Measurements from ENCODE around the gene HOXA1. TPM values are rescaled to one million over a fixed set of nuclear protein-coding genes. Genes with fewer than 3 reads are reported as not detected.

Gene HOXA1
- total RNA-seq, 1 experiment from 2014 or later = 1.4 TPM

DNA sequence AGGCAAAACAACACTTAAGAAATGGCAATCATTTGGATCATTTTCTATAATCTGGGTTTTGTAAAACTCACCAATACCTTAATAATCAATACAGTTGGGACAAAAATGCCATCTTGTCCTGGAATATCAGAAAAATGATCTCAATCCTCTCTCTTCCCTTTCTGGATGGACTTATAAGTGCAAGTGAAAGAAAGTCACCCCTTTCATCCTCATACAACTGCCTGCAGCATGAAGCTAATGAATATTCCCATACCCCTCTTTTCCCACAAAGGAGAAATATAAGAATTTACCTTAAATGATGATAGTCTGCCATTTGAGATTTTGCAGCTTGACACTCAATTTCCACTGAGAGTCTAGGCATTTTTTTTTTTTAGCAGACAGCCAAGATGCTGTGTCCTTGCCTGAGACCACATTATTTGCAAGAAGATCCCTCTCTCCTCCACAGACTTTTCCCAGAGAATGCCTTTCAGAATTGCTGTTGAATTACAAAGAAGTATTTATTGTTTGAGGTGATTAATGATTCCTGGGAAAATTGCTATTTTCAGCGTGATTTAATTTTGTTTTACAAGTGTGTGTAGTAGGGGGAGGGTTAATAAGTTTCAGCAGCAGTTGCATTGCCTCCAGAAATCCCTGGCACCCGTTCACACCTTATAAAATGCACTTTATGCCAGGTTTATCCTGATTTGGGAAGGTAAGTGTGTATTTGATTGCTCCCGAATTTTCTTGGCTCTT, 31.0 kb upstream of the HOXA1 start:
- ChIA-PET CTCF (interaction anchor here (0.7 kb wide), 1 partner anchor 961 kb away, joined by 5 read pairs; no protein-coding TSS in a partner anchor), POLR2A (ENCODE audit: unreplicated experiment) (no interaction called here)

DNA sequence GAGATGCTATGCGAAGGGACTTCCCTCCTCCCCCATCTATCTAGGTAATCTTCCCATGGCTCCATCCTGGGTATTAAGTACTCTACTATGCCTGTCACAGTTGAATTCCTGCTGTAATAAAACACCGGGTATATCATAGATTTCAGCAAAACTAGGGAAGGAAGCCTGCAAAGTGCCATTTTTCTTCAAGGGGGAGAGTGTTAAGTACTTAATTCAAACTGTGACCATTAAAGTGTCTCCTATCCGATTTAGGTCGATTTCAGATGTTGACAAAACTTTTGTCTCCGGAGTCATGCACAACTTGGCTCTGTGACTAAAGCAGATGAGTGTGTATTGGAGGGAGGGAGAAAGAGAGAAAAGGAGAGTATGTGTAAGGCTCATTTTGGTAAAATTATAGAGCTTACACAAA, 30.2 kb upstream of the HOXA1 start:
- Histone ChIP-seq H3F3A (ENCODE audit: low read length, unreplicated experiment) (no peaks in the 10 kb centered on the region), H3K9me2 (replicated peaks; ENCODE audit: low read length) (no peaks in the 10 kb centered on the region), H3K4me1 (ENCODE audit: insufficient read depth, low read length) (peaks cover 12% of the 10 kb centered on the region; the same call in 1 of the 2 replicates), H2AFZ (ENCODE audit: low read length) (no peak overlapping the region), H3K79me2 (ENCODE audit: low read length) (peaks cover 23% of the 10 kb centered on the region), H3K27me3 (ENCODE audit: low read length) (no peaks in the 10 kb centered on the region), H3K9me3 (ENCODE audit: low read length) (no peaks in the 10 kb centered on the region), H4K20me1 (ENCODE audit: low read length) (no peaks in the 10 kb centered on the region), H3K4me2 (ENCODE audit: low read length) (no peak overlapping the region), H3K4me3 (ENCODE audit: low read length) (no peak overlapping the region), H3K36me3 (ENCODE audit: low read depth, low read length) (no peaks in the 10 kb centered on the region), H3K27ac (ENCODE audit: low read length) (no peak overlapping the region), H3K9ac (ENCODE audit: low read length) (no peak overlapping the region)
- BruUV-seq (replicated peaks) = no TSS peak
- ATAC-seq (no peak), DNase-seq (no peak)
- CTCF ChIA-PET = no interaction called here
- intact Hi-C loops (cut with micrococcal nuclease) = no loop called here
- POLR2A ChIA-PET (ENCODE audit: unreplicated experiment) = no interaction called here
- TF ChIP-seq EZH2phosphoT487 (IDR thresholded peaks at IDR 0.05; ENCODE audit: borderline replicate concordance, low read length) = no peak
- no peak for TF ChIP-seq EZH2 (IDR thresholded peaks at IDR 0.05; ENCODE audit: low read length, unreplicated experiment)
- TF ChIP-seq, protein P1, sequence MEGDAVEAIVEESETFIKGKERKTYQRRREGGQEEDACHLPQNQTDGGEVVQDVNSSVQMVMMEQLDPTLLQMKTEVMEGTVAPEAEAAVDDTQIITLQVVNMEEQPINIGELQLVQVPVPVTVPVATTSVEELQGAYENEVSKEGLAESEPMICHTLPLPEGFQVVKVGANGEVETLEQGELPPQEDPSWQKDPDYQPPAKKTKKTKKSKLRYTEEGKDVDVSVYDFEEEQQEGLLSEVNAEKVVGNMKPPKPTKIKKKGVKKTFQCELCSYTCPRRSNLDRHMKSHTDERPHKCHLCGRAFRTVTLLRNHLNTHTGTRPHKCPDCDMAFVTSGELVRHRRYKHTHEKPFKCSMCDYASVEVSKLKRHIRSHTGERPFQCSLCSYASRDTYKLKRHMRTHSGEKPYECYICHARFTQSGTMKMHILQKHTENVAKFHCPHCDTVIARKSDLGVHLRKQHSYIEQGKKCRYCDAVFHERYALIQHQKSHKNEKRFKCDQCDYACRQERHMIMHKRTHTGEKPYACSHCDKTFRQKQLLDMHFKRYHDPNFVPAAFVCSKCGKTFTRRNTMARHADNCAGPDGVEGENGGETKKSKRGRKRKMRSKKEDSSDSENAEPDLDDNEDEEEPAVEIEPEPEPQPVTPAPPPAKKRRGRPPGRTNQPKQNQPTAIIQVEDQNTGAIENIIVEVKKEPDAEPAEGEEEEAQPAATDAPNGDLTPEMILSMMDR (conservative IDR thresholded peaks at IDR 0.05; ENCODE audit: low read depth, low read length) = no peak

More for the DNA sequence above, 31.0 kb upstream of the HOXA1 start:
- Histone ChIP-seq H4K20me1 (ENCODE audit: low read length) (no peaks in the 10 kb centered on the region), H3K27me3 (ENCODE audit: low read length) (no peaks in the 10 kb centered on the region), H2AFZ (ENCODE audit: low read length) (no peak overlapping the region), H3K27ac (ENCODE audit: low read length) (no peak overlapping the region), H3K9ac (ENCODE audit: low read length) (no peak overlapping the region), H3K4me2 (ENCODE audit: low read length) (no peak overlapping the region), H3K4me1 (ENCODE audit: insufficient read depth, low read length) (peaks cover 19% of the 10 kb centered on the region), H3K4me3 (ENCODE audit: low read length) (no peak overlapping the region), H3K79me2 (ENCODE audit: low read length) (peaks cover 23% of the 10 kb centered on the region), H3K36me3 (ENCODE audit: low read depth, low read length) (no peaks in the 10 kb centered on the region), H3K9me2 (replicated peaks; ENCODE audit: low read length) (no peaks in the 10 kb centered on the region), H3K9me3 (ENCODE audit: low read length) (no peaks in the 10 kb centered on the region), H3F3A (ENCODE audit: low read length, unreplicated experiment) (no peaks in the 10 kb centered on the region)
- intact Hi-C loops (cut with micrococcal nuclease) = no loop called here
- no TSS peak for BruUV-seq (replicated peaks)
- no peak for TF ChIP-seq EZH2phosphoT487 (IDR thresholded peaks at IDR 0.05; ENCODE audit: borderline replicate concordance, low read length)
- TF ChIP-seq EZH2 (IDR thresholded peaks at IDR 0.05; ENCODE audit: low read length, unreplicated experiment) = no peak
- TF ChIP-seq, protein P1 (conservative IDR thresholded peaks at IDR 0.05; ENCODE audit: low read depth, low read length) = no peak
- DNase-seq (no peak), ATAC-seq (no peak)

All from PC-3 (cell line).